Ureter (tissue), 1 donor: Measurements from ENCODE around the gene LDB3. TPM values are rescaled to one million over a fixed set of nuclear protein-coding genes. Genes with fewer than 3 reads are reported as not detected.
A peak's percentile ranks its signal among the peaks of the same experiment; 100 is the strongest.
"Not testable (repeated sequence)": the region's sequence is repeated elsewhere in the genome, so short reads cannot be mapped to it uniquely, and the experiment has no call there.

Experiments
- DNase-seq: peaks from one replicate; pipeline ENCODE4 v3.0.0-alpha.2; 2020; ENCODE audit warnings: low spot score
- total RNA-seq: library from RNA; stranded (reverse); gene quantifications from one replicate; pipeline ENCODE4 v1.2.4, GENCODE V29; 2023
- donor health status: DM: yes; HTN: yes; CAD: no.

LDB3 gene
- total RNA-seq, 1 donor from 2014 or later, result 15.9 TPM

GRCh38 chr10:86730227-86730626 lies 61.9 kb downstream of the LDB3 start:
- no peak for DNase-seq

- no peak for DNase-seq
Measured at GRCh38 chr10:86732771-86733170, 64.5 kb downstream of the LDB3 start.

GRCh38 chr10:86733260-86733671 lies 65.0 kb downstream of the LDB3 start:
- DNase-seq, result peak; percentile 61

GRCh38 chr10:86734207-86734988 lies 66.1 kb downstream of the LDB3 start:
- no peak for DNase-seq

- not testable (repeated sequence) for DNase-seq
Measured at GRCh38 chr10:86735278-86735677, 67.0 kb downstream of the LDB3 start.

- DNase-seq, result no peak
Measured at GRCh38 chr10:86742230-86742629, 73.9 kb downstream of the LDB3 start.

- DNase-seq, result no peak
Measured at GRCh38 chr10:86744067-86744725, 75.9 kb downstream of the LDB3 start.

GRCh38 chr10:86747796-86748581 lies 79.7 kb downstream of the LDB3 start:
- DNase-seq, result no peak

GRCh38 chr10:86749854-86750253 lies 81.5 kb downstream of the LDB3 start:
- no peak for DNase-seq

- DNase-seq, result no peak
Measured at GRCh38 chr10:86751477-86751876, 83.2 kb downstream of the LDB3 start.

GRCh38 chr10:86752311-86752710 lies 84.0 kb downstream of the LDB3 start:
- DNase-seq, result no peak

GRCh38 chr10:86753051-86753450 lies 84.7 kb downstream of the LDB3 start:
- DNase-seq, result no peak

GRCh38 chr10:86753638-86754434 lies 85.5 kb downstream of the LDB3 start:
- DNase-seq, result no peak

- DNase-seq, result no peak
Measured at GRCh38 chr10:86755454-86755739, 87.1 kb downstream of the LDB3 start.

- DNase-seq, result peak; percentile 72
Measured at GRCh38 chr10:86755740-86756510, 87.6 kb downstream of the LDB3 start.

- peak; percentile 91 for DNase-seq
Measured at GRCh38 chr10:86756511-86757112, 88.3 kb downstream of the LDB3 start, which contains the start of gene BMPR1A. BMPR1A (plus strand) TSS chr10:86756619; CDS start chr10:86876019, 119,400 bp downstream.

GRCh38 chr10:86757113-86757972 lies 89.0 kb downstream of the LDB3 start:
- DNase-seq, result peak; percentile 54

GRCh38 chr10:86758189-86759072 lies 90.1 kb downstream of the LDB3 start:
- DNase-seq, result no peak
